A549 (cell line): ENCODE results near the gene EVX2. TPM values are rescaled to one million over a fixed set of nuclear protein-coding genes. Genes with fewer than 3 reads are reported as not detected.

Experiments
- CBX8 ChIP-seq: fragments of 200-600 bp; sonication (generic); IDR thresholded peaks from 2 replicates; pipeline ENCODE4 v1.6.1; 2016
- CEBPB ChIP-seq, 2 experiments: fragments of >200 bp in 1 of 2; sonication (Bioruptor Twin) in 1 of 2; formaldehyde crosslinking in 1 of 2; IDR thresholded peaks; 2 replicates each; pipeline ENCODE4 v1.6.1; 2012 to 2016
- CHD2 ChIP-seq: fragments of 150-350 bp; IDR thresholded peaks from 2 replicates; pipeline ENCODE4 v1.6.1; 2014; ENCODE audit warnings: low read length; ENCODE audit not compliant: partially characterized antibody
- CHD4 ChIP-seq: fragments of 200-600 bp; sonication (generic); IDR thresholded peaks from 2 replicates; pipeline ENCODE4 v1.6.1; 2016; ENCODE audit warnings: antibody characterized with exemption, mild to moderate bottlenecking, borderline replicate concordance
- ESRRA ChIP-seq: fragments of 150-350 bp; IDR thresholded peaks from 2 replicates; pipeline ENCODE4 v1.6.1; 2014; ENCODE audit warnings: mild to moderate bottlenecking, low read length, borderline replicate concordance
- FOSB ChIP-seq: fragments of 250-450 bp; sonication (Bioruptor Pico); IDR thresholded peaks from 2 replicates; pipeline ENCODE4 v1.5.0; 2020; ENCODE audit warnings: mild to moderate bottlenecking, moderate library complexity
- FOXS1 ChIP-seq: fragments of 250-450 bp; sonication (Bioruptor Pico); IDR thresholded peaks from 2 replicates; pipeline ENCODE4 v1.5.0; 2020; ENCODE audit warnings: mild to moderate bottlenecking, moderate library complexity
- GATA3 ChIP-seq: IDR thresholded peaks from 2 replicates; pipeline ENCODE4 v1.6.1; 2012; ENCODE audit warnings: borderline replicate concordance
- HOXA7 ChIP-seq: fragments of 250-450 bp; sonication (Bioruptor Pico); IDR thresholded peaks from 2 replicates; pipeline ENCODE4 v1.5.0; 2020; ENCODE audit warnings: mild to moderate bottlenecking, moderate library complexity
- MAFK ChIP-seq: fragments of 450-650 bp; IDR thresholded peaks from 2 replicates; pipeline ENCODE4 v1.6.1; 2014; ENCODE audit not compliant: partially characterized antibody
- NFE2L2 ChIP-seq: fragments of 150-350 bp; conservative IDR thresholded peaks from 2 replicates; pipeline ENCODE4 v1.6.1; 2014; ENCODE audit warnings: low read length
- PHF8 ChIP-seq: fragments of 200-600 bp; sonication (generic); IDR thresholded peaks from 2 replicates; pipeline ENCODE4 v1.6.1; 2016; ENCODE audit warnings: low read depth, mild to moderate bottlenecking, antibody characterized with exemption, moderate library complexity, borderline replicate concordance
- RCOR1 ChIP-seq: fragments of 150-350 bp; IDR thresholded peaks from 2 replicates; pipeline ENCODE4 v1.6.1; 2014; ENCODE audit warnings: antibody characterized with exemption, low read length, low read depth
- RNF2 ChIP-seq: fragments of 200-600 bp; sonication (generic); IDR thresholded peaks from 2 replicates; pipeline ENCODE4 v1.6.1; 2016; ENCODE audit warnings: low read depth, mild to moderate bottlenecking, antibody characterized with exemption, moderate library complexity, borderline replicate concordance
- SREBF2 ChIP-seq: fragments of 450-650 bp; IDR thresholded peaks from 2 replicates; pipeline ENCODE4 v1.6.1; 2014; ENCODE audit warnings: mild to moderate bottlenecking, moderate library complexity
- ZC3H11A ChIP-seq: fragments of 450-650 bp; IDR thresholded peaks from 2 replicates; pipeline ENCODE4 v1.6.1; 2014; ENCODE audit warnings: antibody characterized with exemption, mild to moderate bottlenecking
- ZFP36 ChIP-seq: fragments of 450-650 bp; IDR thresholded peaks from 2 replicates; pipeline ENCODE4 v1.6.1; 2014; ENCODE audit warnings: borderline replicate concordance; ENCODE audit not compliant: partially characterized antibody
- polyA plus RNA-seq, 4 experiments: library from polyadenylated mRNA; depleted of rRNA in 3 of 4; stranded (reverse); fragments of >200 nt; fragmentation: RNase III in 1 of 4; extraction: RNeasy Plus Mini Kit Qiagen cat#74134 plus additional on column Dnase treatment in 1 of 4; gene quantifications; 2 replicates in 3 of 4; 3 replicates in 1 of 4; pipeline ENCODE4 v1.2.3, GENCODE V29; 2011 to 2017
- TF ChIP-seq, protein P1 (sequence below): fragments of 200-600 bp; sonication (generic); IDR thresholded peaks from 2 replicates; pipeline ENCODE4 v1.6.1; 2016; ENCODE audit warnings: antibody characterized with exemption, mild to moderate bottlenecking, moderate library complexity
- TF ChIP-seq, protein P2 (sequence below): fragments of >200 bp; sonication (Bioruptor Twin); formaldehyde crosslinking; IDR thresholded peaks from 3 replicates; pipeline ENCODE4 v1.5.1; 2016
- TF ChIP-seq, protein P3 (sequence below): fragments of >200 bp; sonication (Bioruptor Twin); formaldehyde crosslinking; IDR thresholded peaks from 2 replicates; pipeline ENCODE4 v1.6.1; 2016
- TF ChIP-seq, protein P4 (sequence below): fragments of 450-650 bp; IDR thresholded peaks from 2 replicates; pipeline ENCODE4 v1.6.1; 2014; ENCODE audit warnings: antibody characterized with exemption

The EVX2 gene
- polyA plus RNA-seq, 2 of the 4 experiments (the other 2 are of a cell fraction) = 0.03 TPM; not detected in 1

DNA sequence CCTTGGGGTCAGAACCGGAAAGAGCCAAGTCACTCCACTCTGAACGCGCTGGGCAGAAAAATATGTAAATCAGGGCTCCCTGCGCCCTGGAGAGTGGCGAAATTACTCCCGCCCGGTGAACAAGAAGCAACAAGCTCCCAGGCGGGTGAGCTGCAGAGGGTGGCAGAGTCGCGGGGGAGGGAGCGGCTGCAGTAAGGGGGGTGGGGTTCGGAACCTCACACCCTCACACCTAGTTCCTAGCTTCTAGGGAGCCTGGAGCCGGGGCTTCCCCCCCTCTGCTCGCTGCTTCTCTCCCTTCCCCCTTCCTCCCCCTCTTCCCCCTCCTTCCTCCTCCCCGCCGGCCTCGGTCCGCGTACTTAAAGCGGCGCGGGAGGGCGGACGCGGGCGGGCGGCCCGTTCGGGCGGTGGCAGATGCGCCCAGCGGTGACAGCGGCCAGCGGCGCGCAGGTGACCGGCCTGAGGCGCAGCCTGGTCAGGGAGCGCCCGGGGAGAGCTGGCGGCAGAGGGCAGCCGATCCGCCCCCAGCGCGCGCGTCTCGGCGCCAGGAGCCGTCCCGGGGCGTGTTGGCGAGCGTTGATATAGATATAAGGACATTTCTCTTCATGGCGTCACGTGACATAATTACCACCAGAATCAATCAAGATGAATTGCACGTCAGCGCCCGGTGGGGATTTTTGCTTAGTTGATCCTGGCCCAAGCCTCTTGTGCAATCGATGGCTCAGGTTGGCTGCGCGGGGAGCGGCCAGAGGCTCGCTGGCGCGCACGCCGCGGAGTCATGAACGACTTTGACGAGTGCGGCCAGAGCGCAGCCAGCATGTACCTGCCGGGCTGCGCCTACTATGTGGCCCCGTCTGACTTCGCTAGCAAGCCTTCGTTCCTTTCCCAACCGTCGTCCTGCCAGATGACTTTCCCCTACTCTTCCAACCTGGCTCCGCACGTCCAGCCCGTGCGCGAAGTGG, 23.1 kb upstream of the EVX2 start, which contains the start of gene HOXD11 (continued):
- TF ChIP-seq, protein P1, sequence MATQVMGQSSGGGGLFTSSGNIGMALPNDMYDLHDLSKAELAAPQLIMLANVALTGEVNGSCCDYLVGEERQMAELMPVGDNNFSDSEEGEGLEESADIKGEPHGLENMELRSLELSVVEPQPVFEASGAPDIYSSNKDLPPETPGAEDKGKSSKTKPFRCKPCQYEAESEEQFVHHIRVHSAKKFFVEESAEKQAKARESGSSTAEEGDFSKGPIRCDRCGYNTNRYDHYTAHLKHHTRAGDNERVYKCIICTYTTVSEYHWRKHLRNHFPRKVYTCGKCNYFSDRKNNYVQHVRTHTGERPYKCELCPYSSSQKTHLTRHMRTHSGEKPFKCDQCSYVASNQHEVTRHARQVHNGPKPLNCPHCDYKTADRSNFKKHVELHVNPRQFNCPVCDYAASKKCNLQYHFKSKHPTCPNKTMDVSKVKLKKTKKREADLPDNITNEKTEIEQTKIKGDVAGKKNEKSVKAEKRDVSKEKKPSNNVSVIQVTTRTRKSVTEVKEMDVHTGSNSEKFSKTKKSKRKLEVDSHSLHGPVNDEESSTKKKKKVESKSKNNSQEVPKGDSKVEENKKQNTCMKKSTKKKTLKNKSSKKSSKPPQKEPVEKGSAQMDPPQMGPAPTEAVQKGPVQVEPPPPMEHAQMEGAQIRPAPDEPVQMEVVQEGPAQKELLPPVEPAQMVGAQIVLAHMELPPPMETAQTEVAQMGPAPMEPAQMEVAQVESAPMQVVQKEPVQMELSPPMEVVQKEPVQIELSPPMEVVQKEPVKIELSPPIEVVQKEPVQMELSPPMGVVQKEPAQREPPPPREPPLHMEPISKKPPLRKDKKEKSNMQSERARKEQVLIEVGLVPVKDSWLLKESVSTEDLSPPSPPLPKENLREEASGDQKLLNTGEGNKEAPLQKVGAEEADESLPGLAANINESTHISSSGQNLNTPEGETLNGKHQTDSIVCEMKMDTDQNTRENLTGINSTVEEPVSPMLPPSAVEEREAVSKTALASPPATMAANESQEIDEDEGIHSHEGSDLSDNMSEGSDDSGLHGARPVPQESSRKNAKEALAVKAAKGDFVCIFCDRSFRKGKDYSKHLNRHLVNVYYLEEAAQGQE = no peak
- TF ChIP-seq ZC3H11A (no peak), ESRRA (no peak), FOSB (CRISPR knock-in tag) (no peak), ZFP36 (no peak), FOXS1 (CRISPR knock-in tag) (no peak), CEBPB (IDR thresholded peaks at IDR 0.05) (peak; percentile 87 to 94), CHD2 (no peak), GATA3 (no peak), SREBF2 (no peak), PHF8 (no peak), RCOR1 (no peak), CBX8 (no peak), MAFK (no peak), NFE2L2 (no peak), HOXA7 (CRISPR knock-in tag) (no peak), RNF2 (peak; percentile 89; the same call in 1 of the 2 replicates), CHD4 (no peak)
- TF ChIP-seq, protein P2, sequence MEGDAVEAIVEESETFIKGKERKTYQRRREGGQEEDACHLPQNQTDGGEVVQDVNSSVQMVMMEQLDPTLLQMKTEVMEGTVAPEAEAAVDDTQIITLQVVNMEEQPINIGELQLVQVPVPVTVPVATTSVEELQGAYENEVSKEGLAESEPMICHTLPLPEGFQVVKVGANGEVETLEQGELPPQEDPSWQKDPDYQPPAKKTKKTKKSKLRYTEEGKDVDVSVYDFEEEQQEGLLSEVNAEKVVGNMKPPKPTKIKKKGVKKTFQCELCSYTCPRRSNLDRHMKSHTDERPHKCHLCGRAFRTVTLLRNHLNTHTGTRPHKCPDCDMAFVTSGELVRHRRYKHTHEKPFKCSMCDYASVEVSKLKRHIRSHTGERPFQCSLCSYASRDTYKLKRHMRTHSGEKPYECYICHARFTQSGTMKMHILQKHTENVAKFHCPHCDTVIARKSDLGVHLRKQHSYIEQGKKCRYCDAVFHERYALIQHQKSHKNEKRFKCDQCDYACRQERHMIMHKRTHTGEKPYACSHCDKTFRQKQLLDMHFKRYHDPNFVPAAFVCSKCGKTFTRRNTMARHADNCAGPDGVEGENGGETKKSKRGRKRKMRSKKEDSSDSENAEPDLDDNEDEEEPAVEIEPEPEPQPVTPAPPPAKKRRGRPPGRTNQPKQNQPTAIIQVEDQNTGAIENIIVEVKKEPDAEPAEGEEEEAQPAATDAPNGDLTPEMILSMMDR = no peak
- TF ChIP-seq, protein P3, sequence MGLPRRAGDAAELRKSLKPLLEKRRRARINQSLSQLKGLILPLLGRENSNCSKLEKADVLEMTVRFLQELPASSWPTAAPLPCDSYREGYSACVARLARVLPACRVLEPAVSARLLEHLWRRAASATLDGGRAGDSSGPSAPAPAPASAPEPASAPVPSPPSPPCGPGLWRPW = no peak
- TF ChIP-seq, protein P4, sequence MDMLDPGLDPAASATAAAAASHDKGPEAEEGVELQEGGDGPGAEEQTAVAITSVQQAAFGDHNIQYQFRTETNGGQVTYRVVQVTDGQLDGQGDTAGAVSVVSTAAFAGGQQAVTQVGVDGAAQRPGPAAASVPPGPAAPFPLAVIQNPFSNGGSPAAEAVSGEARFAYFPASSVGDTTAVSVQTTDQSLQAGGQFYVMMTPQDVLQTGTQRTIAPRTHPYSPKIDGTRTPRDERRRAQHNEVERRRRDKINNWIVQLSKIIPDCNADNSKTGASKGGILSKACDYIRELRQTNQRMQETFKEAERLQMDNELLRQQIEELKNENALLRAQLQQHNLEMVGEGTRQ = peak; percentile 79
